ENCODE results near the gene ROR1.
A peak's percentile ranks its signal among the peaks of the same experiment; 100 is the strongest.

Gene ROR1

DNA sequence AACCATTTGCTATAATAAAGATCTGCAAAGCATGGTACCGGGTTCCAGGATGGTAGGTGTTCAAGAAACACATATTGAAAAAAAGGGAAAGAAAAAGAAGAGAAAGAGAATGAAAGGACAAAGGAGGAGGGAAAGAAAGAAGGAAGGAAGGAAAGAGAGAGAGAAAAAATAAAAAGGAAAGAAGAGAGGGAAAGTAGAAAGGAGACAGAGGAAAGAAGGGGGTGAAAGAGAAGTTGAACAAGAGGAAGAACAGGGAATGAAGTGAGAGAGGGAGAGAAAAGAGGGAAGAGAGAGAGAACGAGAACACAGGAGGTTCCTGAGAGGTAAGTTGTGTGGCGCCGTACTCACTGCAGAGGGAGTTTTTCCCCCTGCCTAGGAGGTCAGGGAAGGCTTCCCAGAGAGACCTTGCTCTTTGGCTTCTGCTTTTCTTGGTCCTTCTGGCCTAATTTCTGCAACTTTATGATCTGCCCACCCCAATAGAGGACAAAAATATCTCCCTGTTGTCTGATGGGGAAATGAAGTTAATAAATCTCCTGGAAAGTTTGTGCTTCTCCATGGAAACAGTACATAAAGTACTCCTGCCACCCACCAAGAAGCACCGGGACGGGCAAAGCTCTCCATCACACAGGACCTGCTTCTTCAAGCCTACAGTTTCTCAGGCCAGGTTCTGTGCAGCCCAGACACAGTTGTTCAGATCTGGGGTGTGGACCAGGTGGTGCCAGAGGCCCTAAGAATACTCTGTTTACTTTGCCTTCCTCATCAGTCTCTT lies 124.8 kb downstream of the ROR1 start (continued):
- TF ChIP-seq, protein P1, sequence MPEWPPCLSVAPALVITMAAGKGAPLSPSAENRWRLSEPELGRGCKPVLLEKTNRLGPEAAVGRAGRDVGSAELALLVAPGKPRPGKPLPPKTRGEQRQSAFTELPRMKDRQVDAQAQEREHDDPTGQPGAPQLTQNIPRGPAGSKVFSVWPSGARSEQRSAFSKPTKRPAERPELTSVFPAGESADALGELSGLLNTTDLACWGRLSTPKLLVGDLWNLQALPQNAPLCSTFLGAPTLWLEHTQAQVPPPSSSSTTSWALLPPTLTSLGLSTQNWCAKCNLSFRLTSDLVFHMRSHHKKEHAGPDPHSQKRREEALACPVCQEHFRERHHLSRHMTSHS (tag by site-specific recombination; IDR thresholded peaks at IDR 0.05): no peak
- peak; percentile 76 for TF ChIP-seq ZNF596 (tag by site-specific recombination; IDR thresholded peaks at IDR 0.05)
- TF ChIP-seq ZNF324 (tag by site-specific recombination; IDR thresholded peaks at IDR 0.05): no peak
- no peak for TF ChIP-seq ZNF274 (IDR thresholded peaks at IDR 0.05; ENCODE audit: low read length)
- no peak for TF ChIP-seq ZNF274 (tag by site-specific recombination; IDR thresholded peaks at IDR 0.05; ENCODE audit: borderline replicate concordance)
- TF ChIP-seq, protein P2, sequence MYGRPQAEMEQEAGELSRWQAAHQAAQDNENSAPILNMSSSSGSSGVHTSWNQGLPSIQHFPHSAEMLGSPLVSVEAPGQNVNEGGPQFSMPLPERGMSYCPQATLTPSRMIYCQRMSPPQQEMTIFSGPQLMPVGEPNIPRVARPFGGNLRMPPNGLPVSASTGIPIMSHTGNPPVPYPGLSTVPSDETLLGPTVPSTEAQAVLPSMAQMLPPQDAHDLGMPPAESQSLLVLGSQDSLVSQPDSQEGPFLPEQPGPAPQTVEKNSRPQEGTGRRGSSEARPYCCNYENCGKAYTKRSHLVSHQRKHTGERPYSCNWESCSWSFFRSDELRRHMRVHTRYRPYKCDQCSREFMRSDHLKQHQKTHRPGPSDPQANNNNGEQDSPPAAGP (tag by site-specific recombination; IDR thresholded peaks at IDR 0.05): no peak
- no peak for TF ChIP-seq ZNF791 (tag by site-specific recombination; IDR thresholded peaks at IDR 0.05)
- TF ChIP-seq ZNF366 (tag by site-specific recombination; conservative IDR thresholded peaks at IDR 0.05): peak; percentile 84
- no peak for TF ChIP-seq ZXDB (tag by site-specific recombination; IDR thresholded peaks at IDR 0.05)
- no peak for TF ChIP-seq ZNF555 (tag by site-specific recombination; conservative IDR thresholded peaks at IDR 0.05)
- TF ChIP-seq ZNF529 (tag by site-specific recombination; IDR thresholded peaks at IDR 0.05; ENCODE audit: insufficient replicate concordance): no peak
- TF ChIP-seq ZNF76 (tag by site-specific recombination; IDR thresholded peaks at IDR 0.05; ENCODE audit: borderline replicate concordance, low read depth): no peak
- TF ChIP-seq ZNF621 (tag by site-specific recombination; IDR thresholded peaks at IDR 0.05): no peak
- TF ChIP-seq, protein P3, sequence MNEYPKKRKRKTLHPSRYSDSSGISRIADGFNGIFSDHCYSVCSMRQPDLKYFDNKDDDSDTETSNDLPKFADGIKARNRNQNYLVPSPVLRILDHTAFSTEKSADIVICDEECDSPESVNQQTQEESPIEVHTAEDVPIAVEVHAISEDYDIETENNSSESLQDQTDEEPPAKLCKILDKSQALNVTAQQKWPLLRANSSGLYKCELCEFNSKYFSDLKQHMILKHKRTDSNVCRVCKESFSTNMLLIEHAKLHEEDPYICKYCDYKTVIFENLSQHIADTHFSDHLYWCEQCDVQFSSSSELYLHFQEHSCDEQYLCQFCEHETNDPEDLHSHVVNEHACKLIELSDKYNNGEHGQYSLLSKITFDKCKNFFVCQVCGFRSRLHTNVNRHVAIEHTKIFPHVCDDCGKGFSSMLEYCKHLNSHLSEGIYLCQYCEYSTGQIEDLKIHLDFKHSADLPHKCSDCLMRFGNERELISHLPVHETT (tag by site-specific recombination; IDR thresholded peaks at IDR 0.05): no peak

DNA sequence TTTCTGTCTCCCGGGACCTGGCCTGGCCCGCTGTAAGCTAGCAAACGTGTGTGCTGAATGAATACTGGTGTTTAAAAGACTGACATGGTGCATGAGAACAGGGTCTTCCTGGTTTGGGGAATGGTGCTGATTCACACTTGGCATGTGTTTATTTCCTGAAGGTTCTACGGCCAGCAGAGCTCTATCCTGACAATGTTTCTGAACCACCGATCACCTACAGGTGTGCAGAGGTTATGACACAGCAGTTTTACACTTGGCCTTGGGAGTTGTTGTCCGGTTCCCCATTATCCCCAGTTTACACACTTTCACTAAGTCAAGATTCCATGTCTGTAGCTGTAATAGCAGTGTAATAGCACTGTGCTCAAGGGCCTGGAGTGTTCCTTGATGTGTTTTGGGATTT lies 127.3 kb downstream of the ROR1 start:
- H3K9me3 ChIP-seq (ENCODE audit: control insufficient read depth, insufficient read depth, low read depth, low read length): no peaks in the 10 kb centered on the region
- H3K4me3 ChIP-seq (ENCODE audit: low read depth, low read length): no peak overlapping the region
- ChIA-PET CTCF (interaction anchor here (0.6 to 1.0 kb wide), 3 partner anchors 8 to 17 kb away, joined by 3 to 4 read pairs (median 3); no protein-coding TSS in a partner anchor), POLR2A (no interaction called here)
- H3K27ac ChIP-seq (ENCODE audit: extremely low read depth, low read depth, low read length): no peak overlapping the region
- TF ChIP-seq ZSCAN23 (tag by site-specific recombination; IDR thresholded peaks at IDR 0.05) (no peak), GLIS1 (tag by site-specific recombination; IDR thresholded peaks at IDR 0.05) (no peak), ZNF548 (tag by site-specific recombination; IDR thresholded peaks at IDR 0.05) (no peak), SCRT1 (tag by site-specific recombination; IDR thresholded peaks at IDR 0.05; ENCODE audit: borderline replicate concordance) (no peak), ZNF146 (tag by site-specific recombination; IDR thresholded peaks at IDR 0.05) (no peak), ZFP3 (tag by site-specific recombination; IDR thresholded peaks at IDR 0.05; ENCODE audit: low read depth) (no peak), ZNF423 (tag by site-specific recombination; IDR thresholded peaks at IDR 0.05) (no peak), GLI4 (tag by site-specific recombination; IDR thresholded peaks at IDR 0.05) (no peak), ZNF521 (tag by site-specific recombination; IDR thresholded peaks at IDR 0.05) (no peak), ZNF596 (tag by site-specific recombination; IDR thresholded peaks at IDR 0.05) (no peak), ZNF248 (tag by site-specific recombination; IDR thresholded peaks at IDR 0.05) (no peak), KLF7 (tag by site-specific recombination; IDR thresholded peaks at IDR 0.05; ENCODE audit: borderline replicate concordance) (no peak), BCL11A (tag by site-specific recombination; IDR thresholded peaks at IDR 0.05; ENCODE audit: low read depth) (no peak), YY1 (tag by site-specific recombination; IDR thresholded peaks at IDR 0.05) (no peak), ZNF654 (tag by site-specific recombination; IDR thresholded peaks at IDR 0.05; ENCODE audit: low read depth) (no peak), SCRT2 (tag by site-specific recombination; IDR thresholded peaks at IDR 0.05) (no peak), ZNF660 (tag by site-specific recombination; IDR thresholded peaks at IDR 0.05) (no peak)
- TF ChIP-seq, protein P4, sequence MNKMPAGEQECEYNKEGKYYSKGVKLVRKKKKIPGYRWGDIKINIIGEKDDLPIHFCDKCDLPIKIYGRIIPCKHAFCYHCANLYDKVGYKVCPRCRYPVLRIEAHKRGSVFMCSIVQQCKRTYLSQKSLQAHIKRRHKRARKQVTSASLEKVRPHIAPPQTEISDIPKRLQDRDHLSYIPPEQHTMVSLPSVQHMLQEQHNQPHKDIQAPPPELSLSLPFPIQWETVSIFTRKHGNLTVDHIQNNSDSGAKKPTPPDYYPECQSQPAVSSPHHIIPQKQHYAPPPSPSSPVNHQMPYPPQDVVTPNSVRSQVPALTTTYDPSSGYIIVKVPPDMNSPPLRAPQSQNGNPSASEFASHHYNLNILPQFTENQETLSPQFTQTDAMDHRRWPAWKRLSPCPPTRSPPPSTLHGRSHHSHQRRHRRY (tag by site-specific recombination; IDR thresholded peaks at IDR 0.05): no peak
- no peaks in the 10 kb centered on the region for H3K36me3 ChIP-seq (ENCODE audit: control insufficient read depth in 2 of 2, insufficient read depth in 1 of 2, low read length in 2 of 2)
- H3K4me1 ChIP-seq (ENCODE audit: control insufficient read depth, insufficient read depth, low read length): peaks cover 8% of the 10 kb centered on the region

Measured in HEK293 (cell line).